NCI-H82 (cell line): ENCODE measurements around the gene SFMBT2.

Source experiments
- DNase-seq: peaks from one replicate; lab custom pipeline; 2025; lab: John Stamatoyannopoulos, UW

The SFMBT2 gene

GRCh38 chr10:7298495-7298894 lies 112.3 kb downstream of the SFMBT2 start:
- no peak for DNase-seq

- DNase-seq: no peak
These were observed 113.7 kb downstream of the SFMBT2 start for GRCh38 chr10:7297094-7297493.

DNA sequence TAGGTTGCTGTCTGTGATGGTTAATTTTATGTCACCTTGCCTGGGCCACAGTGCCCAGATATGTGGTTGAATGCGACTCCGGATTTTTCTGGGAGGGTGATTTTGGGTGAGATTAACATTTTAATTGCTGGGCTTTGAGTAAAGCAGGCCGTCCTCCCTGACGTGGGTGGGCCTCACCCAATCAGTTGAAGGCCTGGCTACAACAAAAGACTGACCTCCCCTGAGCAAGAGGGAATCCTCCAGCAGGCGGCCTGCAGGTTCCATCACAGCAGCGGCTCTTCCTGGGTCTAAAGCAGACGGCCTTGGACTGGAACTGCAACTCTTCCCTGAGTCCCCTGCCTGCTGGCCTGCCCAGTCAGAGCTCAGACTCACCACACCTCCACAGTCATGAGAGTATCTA lies 114.2 kb downstream of the SFMBT2 start:
- DNase-seq: no peak

GRCh38 chr10:7296076-7296475 lies 114.8 kb downstream of the SFMBT2 start:
- no peak for DNase-seq

DNA sequence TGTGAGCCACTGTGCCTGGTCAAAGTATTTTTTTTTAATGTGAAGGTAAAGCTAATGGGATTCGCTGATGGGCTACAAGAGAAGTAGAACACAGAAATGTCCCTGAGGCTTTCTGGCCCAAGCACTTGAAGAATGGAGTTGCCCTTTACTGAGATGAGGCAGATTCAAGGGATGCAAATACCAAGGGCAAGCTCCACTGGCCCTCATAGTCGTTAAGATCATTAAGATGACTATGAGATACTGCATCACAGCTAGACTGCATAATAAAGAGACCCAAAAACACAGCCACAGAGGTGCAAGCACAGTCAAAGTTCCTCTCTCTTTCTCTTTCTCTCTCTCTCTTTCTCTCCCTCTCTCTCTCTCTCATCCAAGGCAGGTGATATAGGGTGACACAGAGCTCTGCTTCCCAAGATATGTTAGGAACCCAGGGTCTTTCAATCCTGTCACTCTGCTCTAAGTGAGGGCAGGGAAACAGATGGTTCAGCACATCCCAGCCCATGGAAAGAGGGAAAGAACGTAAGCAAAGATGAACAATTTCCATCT lies 117.4 kb downstream of the SFMBT2 start:
- DNase-seq: no peak

DNA sequence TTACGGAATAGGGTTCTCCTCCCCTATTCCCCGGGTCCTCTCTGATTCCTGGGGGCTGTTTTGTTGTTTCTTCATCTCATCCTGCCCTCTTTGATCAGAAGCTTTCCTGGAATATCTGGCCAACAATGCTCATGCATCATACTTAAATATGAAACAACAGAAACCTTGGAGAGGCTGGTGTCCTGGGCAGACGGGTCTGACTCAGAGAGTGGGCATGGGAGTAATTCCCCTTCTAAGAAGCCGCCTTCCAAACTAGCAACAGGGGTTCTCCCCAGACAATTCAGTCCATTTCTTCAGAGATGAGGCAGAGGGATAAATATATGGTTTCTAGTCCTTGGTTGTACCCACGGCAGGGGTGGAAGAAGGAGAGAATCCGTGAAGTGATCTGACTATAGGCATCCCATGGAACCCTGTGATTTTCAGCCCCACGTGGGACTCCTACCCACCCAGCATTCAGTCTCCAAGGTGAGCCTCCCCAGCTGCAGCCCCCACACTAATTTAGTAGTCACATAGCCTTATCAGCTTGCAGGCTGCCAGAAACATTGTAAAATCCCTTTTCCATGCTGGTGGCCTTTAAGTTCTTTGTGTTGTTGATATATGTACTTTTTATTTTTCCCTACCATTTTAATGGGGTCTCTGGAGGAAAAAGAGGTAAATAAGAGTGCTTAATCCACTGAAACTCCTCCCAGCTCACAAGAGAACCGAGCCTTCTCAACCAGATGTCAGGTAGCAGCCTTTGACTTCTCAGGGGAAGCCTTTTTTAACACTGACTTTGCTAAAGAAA lies 119.2 kb downstream of the SFMBT2 start:
- DNase-seq: peak; percentile 3

GRCh38 chr10:7288060-7288690 lies 122.7 kb downstream of the SFMBT2 start:
- no peak for DNase-seq

GRCh38 chr10:7287377-7287776 lies 123.5 kb downstream of the SFMBT2 start:
- DNase-seq: no peak

DNA sequence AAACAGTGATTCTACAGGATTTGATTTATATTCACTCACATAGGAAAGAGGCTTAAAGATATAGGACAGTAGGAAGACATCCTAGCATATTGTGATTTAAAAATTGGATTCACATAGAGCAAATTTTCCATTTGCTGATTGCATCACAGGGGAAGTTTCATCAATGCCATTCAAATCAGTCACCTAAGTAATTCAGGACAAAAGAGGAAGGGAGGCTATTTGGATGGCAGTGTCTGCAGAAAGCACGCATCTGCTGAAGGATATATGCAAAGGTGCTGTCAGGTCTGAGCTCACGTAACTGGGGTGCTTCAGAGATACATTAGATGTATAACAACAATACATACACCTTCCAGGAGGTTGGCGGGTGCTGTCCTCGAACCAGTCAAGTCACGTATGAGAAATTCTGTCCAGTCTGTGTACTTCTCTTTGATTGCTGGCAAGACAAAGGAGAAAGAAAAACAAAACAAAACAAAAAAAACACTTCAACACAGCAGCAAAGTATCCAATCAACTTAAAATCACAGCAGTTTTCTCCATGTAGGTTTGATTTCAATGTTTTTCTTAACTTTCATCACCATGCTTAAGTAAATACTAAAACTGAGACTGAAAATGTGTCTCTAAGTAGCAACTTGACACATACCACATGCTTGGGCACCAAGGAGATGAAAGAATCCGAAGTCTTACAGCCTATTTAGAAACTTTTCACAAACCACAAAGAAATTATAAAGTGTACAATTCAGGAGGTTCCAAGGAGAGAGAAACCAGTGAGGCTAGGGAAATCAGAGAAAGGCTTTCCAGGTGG lies 125.1 kb downstream of the SFMBT2 start:
- no peak for DNase-seq

DNA sequence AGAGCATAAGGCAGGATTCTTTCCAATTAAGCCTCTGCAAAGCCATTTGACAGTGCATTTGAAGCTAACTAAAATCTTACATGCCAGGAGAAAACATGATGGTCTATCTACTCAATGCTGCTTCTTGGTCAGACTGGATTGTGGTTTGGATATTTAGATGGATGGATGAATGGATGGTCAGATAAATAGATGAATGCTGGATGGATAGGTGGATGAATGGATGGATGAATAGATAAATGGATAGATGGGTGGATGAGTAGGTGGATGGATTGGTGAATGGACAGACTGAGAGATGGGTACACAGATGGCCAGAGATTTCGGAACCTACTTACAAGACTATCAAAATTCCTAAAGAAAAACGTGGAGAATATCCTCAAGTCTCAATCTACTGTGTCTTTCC lies 127.6 kb downstream of the SFMBT2 start:
- DNase-seq: no peak

GRCh38 chr10:7282457-7282856 lies 128.4 kb downstream of the SFMBT2 start:
- no peak for DNase-seq

DNA sequence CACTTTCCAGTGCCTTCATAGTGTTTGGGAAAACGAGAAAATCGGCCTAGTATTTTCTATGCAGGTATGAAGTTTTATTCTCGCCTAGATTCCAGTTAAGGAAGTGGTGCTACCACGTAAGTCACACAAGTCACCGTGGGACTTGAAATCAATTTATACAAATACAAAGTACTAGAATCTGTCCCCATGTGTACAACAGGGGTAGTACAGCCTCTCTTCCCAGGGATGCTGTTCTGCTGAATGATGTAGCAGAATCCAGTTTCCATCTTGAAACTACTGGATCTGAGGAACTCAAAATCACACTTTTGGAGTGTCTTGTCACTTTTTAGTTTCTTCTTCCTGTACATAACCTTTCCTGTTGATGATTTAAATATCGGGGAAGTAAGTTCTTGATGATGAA lies 129.4 kb downstream of the SFMBT2 start:
- DNase-seq: no peak

DNA sequence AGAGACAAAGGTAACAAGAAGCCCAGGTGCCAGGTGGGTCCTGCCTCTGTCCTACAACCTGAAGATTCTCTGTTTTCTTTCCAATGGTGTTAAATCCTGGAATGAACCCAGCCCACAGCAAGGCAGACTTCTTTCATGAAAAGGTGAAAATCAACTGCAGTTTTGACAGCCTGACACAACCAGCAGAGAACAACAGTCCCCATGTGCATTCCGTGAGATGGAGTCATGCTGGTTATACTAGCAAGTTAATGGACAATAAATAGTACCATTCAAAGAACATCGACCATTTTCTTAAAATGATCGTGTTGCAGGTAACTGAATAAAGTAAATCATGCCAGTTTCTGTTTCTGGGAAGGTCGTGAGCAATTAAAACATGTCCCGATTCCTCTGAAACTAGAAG lies 131.5 kb downstream of the SFMBT2 start:
- DNase-seq: no peak

DNA sequence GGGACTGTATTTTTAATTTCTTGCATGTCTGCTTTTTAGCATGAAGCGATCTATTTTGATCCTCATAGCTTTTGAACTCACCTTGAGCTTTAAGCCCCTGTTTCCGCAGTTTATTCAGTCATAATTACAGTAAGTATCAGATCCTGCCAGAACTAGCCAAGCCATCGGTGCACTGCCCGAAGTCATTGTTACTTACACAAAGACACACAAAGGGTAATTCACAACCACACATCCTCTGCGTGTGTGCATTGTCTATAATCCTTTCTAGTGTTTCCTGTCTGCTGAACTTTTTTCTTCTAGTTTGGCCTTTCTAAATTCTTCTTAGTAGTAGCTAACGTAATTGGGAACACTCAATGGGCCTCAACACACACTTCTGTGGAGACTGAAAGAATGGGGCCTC lies 133.0 kb downstream of the SFMBT2 start:
- no peak for DNase-seq

DNA sequence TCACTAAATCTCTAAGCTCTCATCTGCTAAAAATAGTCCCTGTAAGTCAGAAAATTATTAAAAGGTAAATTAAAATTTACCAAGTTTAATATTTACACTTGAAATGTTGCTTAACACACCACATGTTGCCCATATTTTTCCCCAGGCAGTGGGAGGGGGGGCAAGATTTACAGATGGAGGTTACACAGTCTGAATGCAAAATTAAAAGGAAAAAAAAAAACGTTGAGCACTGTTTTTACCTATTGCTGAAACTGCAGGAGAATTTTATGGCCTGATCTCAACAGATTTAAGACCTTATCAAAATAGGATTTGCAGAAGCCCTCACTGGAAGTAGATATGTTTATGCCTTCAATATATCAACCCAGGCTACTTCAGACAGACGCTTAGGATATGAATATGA lies 133.4 kb downstream of the SFMBT2 start:
- no peak for DNase-seq

DNA sequence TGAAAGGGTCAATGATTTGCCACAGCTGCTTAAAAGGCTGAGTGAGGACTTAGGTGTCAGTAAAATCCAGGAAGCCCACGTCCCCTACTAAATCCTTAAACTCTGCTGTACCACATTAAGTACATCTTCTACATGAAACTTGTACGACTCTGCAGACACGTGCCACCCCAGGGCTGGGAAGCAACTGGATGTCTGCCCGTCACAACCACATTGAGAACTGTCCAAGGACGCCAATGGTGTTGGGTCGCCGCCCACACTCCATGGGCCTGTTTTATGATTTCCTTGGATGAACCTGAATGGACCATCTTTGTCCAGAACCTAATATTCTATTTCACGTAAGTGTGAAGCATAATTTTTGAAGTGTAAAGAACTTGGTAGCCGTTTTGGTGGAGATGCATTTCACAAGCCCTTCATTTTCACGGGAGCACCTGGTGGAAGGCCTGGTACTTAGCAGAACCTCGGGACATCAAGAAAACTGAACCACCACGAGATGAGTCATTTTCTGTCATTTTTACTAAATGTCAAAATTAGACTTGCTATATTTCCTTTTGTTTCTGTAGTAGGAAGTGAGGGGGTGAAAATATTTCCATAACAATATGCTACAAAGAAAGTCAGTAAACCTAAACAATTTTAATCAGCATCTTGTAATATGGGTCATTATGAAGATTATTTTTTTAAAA lies 134.9 kb downstream of the SFMBT2 start:
- no peak for DNase-seq

DNA sequence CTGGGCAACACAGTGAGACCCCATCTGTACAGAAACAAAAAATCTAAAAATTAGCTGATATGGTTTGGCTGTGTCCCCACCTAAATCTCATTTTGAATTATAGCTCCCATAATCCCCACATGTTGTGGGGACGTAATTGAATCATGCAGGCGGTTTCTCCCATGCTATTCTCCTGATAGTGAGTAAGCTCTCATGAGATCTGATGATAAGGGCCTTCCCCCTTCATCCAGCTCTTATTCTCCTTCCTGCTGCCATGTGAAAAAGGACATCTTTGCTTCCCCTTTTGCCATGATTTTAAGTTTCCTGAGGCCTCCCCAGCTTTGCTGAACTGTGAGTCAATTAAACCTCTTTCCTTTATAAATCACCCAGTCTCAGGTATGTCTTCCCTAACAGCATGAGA lies 136.5 kb downstream of the SFMBT2 start:
- peak; percentile 6 for DNase-seq

DNA sequence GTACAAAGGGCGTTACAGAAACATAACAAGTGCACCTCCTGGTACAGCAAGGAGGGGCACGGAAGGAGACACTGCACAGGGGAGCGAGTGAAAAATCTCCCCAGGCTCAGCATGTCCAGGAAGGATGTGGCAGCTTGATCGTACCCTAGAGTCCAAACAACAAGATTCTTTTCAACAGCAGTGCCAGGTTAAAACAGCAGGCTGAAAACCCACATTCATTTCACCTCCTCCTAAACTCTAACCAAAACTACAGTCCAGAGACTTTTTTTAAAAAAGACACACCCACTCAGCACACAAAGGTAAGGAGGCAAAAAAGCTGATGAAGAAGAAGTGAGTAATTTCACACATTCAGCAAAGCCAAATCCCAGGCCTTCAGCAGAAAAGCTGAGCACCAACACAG lies 138.8 kb downstream of the SFMBT2 start:
- no peak for DNase-seq

- no peak for DNase-seq
These were observed 140.8 kb downstream of the SFMBT2 start for GRCh38 chr10:7269988-7270387.

DNA sequence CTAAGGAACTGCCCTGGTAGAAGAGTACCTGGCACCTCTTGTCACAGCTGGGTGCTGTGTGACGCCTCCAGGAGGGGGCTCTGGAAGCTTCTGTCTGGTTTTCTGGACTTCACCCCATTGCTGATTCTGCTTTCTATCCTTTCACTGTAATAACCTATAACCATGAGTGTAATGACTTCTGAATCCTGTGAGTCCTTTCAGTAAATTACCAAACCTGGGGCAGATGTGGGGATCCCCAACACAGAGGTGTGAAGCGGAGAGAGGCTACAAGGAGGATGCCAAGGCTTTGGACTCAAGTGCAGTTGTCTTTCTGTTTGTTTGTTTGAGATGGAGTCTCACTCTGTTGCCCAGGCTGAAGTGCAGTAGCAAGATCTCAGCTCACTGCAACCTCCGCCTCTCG lies 143.7 kb downstream of the SFMBT2 start:
- no peak for DNase-seq

DNA sequence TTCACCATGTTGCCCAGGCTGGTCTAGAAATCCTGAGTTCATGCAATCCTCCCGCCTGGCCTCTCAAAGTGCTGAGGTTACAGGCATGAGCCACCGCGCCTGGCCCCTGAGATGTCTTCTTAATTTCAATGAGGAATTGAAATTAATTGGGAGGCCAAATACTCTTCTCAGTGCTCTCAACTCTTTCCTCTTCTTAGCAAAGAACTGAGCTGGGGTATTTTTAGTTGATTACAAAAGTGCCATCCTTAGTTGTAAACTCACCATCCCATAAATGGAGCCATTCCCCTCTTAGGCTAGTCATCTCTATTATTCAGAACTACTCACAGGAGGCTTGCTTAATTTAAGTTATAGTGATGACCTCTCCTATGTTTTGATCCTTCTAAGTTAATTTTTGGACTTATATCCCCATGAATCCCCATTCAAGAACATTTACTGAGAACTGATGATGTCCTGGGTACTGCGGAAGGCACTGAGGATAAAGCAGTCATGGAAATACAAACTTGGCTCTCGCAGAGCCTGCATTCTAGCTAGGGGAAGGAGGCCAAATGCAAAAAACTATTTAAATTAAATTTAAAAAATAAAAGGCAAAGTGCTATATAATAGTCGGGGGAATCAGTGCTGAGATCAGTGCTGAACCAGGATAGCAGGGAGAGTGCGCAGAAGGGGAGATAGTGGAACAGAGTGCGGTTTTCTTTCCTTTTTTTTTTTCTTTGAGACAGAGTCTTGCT lies 145.3 kb downstream of the SFMBT2 start:
- DNase-seq: no peak
